ENCODE measurements around the gene PLEKHF1. TPM values are rescaled to one million over a fixed set of nuclear protein-coding genes. Genes with fewer than 3 reads are reported as not detected.

Gene PLEKHF1, protein sequence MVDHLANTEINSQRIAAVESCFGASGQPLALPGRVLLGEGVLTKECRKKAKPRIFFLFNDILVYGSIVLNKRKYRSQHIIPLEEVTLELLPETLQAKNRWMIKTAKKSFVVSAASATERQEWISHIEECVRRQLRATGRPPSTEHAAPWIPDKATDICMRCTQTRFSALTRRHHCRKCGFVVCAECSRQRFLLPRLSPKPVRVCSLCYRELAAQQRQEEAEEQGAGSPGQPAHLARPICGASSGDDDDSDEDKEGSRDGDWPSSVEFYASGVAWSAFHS
- 18.7 and 19.3 TPM in 2 replicates for total RNA-seq

DNA sequence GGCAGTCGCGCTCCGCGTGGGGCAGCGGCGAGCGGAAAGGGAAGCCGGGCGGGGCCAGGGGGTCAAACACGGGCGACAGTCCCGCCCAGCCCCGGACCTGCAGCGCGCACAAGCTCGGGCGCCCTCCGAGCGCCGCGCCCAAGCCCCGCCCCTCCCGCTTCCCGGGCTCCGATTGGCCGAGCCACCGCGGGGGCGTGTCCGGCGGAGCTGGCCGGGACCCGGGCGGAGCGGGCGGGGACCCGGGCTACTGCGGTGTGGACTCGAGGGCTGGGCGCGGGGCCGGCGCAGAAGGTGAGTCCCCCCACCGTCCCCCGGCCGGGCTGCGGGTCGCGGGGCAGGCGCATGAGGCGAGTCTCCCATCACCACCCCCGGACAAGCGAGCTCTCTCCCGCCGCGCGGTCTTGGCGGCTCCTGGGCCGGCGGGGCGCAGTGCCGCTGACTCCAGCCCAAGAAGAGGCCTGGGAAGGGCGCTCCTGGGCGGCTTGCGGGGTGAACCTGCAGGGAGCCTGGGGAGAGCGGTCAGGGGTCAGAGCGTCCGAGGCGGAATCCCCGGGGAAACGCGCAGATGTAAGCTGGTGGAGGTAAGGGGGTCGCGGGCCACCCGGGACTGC is at the start of gene PLEKHF1:
PLEKHF1 (plus strand) TSS at position 247 of the 611 bp plus-strand sequence. CDS start 8,379 bp downstream, outside the sequence.

DNA sequence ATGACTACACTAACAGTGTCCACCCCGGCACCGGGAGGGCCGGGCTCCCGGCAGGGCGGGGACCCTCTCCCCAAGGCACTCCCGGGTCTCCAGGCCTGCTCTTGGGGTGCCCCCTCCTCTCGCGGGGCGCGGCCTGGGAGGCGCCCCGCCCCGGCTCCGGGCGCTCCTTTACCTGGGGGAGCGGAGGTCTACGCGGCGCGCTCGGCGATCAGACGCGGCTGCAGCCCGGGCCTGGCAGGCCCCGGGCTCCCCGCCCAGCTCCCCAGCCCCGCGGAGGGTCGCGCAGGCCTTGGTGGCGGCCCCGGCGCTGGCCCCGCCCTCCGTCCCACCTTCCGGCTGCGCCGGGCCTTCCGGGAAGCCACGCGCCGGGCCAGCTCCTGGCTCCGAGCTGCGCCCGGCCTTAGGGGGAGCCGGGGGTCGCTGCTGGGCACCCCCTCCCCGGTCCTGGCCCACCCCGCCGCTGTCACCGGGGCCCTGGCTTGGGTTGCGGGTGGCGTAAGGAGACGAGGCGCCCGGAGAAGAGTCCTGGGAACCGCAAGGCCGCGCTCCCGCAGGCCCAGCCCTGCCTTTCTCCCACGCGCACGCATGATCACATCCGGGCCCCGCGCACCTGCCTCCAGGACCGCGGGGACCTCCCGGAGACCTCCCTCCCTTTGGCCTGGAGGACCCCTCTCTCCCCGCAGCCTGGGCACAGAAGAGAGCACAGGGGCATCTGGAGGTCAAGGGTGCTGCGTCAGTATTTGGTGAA is 49.9 kb downstream of the PLEKHF1 start, which contains the start of gene C19orf12:
C19orf12 (minus strand) TSS at position 309 of the 748 bp plus-strand sequence. CDS start 6,848 bp downstream, outside the sequence.

Other genes with a start within 250 kb of the PLEKHF1 start
- gene VSTM2B, start 139.5 kb upstream of the PLEKHF1 start, total RNA-seq: not detected in 2 replicates
- 96.6 and 99.4 TPM in 2 replicates for gene POP4, start 59.2 kb upstream of the PLEKHF1 start, total RNA-seq
- gene C19orf12, start 49.8 kb downstream of the PLEKHF1 start, total RNA-seq: 36.6 and 40.0 TPM in 2 replicates
- 5.4 and 7.1 TPM in 2 replicates for gene CCNE1, start 146.5 kb downstream of the PLEKHF1 start, total RNA-seq

Measured in bronchus fibroblast of lung (primary cell).